SHP77 (cell line): ENCODE results near the gene MATR3.
"Not testable (repeated sequence)": the region's sequence is repeated elsewhere in the genome, so short reads cannot be mapped to it uniquely, and the experiment has no call there.

ENCODE experiments used
- DNase-seq, 2 experiments: peaks; one replicate each; lab custom pipeline; 2025; lab: John Stamatoyannopoulos, UW

Gene MATR3, protein sequence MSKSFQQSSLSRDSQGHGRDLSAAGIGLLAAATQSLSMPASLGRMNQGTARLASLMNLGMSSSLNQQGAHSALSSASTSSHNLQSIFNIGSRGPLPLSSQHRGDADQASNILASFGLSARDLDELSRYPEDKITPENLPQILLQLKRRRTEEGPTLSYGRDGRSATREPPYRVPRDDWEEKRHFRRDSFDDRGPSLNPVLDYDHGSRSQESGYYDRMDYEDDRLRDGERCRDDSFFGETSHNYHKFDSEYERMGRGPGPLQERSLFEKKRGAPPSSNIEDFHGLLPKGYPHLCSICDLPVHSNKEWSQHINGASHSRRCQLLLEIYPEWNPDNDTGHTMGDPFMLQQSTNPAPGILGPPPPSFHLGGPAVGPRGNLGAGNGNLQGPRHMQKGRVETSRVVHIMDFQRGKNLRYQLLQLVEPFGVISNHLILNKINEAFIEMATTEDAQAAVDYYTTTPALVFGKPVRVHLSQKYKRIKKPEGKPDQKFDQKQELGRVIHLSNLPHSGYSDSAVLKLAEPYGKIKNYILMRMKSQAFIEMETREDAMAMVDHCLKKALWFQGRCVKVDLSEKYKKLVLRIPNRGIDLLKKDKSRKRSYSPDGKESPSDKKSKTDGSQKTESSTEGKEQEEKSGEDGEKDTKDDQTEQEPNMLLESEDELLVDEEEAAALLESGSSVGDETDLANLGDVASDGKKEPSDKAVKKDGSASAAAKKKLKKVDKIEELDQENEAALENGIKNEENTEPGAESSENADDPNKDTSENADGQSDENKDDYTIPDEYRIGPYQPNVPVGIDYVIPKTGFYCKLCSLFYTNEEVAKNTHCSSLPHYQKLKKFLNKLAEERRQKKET

DNA sequence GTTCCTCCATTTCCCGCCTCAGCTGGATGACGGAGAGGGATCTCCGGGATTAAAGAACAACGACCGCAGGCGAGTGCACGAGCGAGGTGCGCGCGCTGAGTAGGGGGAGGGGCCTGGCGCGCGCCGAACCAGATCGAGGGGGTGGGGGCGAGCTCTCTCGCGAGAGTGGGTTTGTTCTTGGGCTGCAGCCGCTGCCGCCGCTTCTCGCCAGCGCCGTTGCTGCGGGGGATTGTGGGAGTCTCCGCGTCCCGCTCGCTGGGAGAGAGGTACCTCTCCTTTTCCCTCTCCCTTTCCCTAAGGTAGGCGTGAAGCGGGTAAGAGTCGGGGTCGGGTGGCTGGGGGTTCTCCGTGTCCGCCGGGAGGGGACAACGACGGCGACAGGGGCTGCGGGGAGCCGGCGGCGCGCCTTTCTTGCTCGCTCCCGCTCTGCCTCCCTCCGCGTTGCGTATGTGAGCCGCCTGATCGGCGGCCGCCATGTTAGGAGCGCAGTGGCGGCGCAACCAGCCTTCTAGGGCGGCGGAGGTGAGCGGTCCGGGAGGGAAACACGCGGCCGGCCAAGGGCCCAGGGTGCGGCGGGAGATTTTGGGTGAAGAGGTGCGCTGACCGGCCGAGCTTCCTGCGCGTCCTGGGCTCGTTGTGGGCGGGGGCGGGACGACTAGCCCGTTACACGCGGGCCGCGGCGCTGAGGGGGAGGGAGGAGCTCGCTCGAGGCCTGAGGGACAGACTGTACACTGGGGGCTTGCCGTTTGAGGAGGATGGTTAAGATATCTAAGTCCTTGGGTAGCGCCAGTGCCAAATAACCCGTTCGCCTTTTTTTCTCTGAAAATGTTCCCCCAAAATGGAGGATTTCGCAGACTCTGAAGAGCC is at the start of gene MATR3:
Gene MATR3 (plus strand): TSS at position 234 of the 867 bp plus-strand sequence. CDS start 13,676 bp downstream, outside the sequence.
- peak; percentile 97 to 98 for DNase-seq

DNA sequence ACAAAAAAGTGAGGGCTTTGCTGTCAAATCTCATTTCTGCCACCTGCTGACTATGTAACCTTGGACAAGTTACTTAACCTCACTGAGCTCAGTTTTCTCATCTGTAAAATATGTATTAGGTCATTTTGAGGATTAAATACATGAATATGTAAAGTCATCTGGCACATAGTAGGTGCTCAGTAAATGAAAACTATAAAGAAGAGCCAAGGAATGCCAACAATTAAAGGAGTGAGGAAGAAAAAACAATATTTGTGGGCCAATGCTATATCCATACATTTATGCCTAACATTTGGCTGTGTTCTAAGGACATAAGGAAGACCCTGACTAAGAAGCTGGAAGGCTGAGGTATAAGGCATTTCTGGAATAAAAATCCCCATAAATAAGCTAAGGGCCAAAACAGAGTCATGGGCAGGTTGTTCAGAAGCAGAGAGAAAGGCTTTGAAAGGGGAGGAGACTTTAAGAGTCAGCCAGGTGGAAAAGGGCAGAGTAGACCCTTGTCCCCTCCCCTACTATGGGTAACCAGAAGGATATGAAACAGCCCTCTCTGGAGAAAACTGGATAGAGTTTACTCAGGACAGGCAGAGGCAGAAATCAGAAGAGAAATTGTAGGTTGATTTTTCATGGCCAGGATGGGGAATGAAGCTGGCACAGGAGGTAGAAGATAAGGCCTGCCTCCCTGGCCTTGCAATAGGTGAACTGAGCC is 47.8 kb upstream of the MATR3 start:
- no peak for DNase-seq

DNA sequence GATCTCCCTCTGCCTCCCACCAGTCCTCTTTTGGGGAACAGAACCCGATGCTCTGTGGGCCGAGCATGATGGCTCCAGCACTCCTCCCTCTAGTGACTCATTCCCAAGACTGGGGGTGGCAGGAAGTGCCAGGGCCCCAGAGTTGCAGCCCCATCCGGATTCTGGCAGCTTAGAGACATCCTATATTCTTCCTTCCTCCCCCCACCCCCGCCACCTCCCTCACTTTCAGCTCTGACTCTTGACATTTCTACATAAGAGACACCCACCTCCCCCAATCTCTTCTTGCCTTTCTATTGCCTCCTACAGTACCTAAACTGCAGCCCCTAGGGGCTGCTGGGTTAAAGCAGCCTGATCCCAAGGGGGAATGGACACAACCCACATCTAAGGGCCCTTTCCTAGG is 47.1 kb upstream of the MATR3 start:
- no peak for DNase-seq

DNA sequence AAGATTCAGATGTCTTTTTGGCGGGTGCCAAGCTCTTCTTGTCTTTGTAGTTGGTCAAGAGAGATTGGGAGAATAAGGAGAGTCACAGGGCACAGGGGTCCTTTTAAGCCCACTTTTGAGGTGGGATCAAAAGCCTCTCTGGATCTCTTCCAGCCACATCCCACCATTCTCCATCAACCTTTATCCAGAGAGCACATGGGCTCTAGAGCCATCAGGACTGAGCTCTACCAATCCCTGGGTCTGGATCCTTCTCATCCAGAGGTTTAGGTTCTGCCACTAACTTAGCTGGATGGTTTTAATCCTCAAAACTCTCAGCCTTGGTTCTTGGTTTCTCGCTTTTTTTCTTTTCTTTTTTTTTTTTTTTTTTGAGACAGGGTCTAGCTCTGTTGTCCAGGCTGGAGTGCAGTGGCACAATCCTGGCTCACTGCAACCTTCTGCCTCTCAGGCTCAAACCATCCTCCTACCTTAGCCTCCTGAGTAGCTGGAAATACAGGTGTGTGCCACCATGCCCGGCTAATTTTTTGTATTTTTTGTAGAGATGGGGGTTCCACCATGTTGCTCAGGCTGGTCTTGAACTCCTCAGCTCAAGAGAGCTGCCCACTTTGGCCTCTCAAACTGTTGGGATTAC is 44.6 kb upstream of the MATR3 start:
- DNase-seq, result no peak

DNA sequence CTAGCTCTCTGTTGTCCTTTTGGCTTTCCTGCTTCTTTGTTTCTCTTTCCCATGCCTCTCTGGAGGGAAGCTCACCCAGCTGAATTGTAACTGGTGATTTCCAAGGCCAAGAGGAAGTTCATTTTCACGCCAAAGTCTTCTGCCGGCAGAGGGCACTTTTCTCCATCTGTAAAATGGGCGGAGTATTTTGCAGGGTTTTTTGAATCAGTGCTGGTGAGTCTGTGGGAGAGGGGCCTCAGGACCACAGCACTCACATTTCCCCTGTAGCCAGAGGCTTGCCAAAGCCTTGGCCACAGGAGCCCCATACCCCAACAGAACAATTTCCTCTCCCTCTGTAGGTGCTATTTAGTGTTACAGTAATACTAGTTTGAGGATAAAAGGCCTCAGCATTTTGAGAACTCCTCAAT is 42.3 kb upstream of the MATR3 start:
- no peak for DNase-seq

DNA sequence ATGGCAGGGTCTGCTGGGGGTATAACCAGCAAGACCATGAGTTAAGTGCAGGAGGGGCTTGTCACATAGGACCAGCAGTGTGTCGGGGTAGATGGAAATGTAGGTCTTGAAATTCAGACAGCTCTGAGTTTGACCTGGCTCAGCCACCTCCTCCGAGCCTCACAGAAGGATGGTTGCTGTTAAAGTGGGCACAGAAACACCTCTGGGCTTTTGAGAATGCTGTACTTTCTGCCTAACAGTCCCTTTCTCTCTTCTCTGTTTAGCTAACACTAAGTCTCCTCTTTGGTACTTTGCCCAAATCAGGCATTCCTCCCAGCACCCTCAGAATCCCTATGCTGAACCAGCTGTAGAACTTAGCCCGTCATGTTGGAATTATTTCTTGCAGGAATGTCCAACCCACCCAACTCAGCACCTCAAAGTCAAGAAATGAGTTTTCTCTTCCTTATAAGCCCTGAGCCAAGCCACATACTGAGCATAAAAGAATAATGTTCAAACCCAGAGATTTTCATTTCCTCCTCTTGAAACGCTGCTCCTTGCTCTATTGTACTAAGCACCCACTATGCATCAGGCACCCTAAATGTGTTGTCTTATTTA is 41.7 kb upstream of the MATR3 start:
- DNase-seq, result no peak

DNA sequence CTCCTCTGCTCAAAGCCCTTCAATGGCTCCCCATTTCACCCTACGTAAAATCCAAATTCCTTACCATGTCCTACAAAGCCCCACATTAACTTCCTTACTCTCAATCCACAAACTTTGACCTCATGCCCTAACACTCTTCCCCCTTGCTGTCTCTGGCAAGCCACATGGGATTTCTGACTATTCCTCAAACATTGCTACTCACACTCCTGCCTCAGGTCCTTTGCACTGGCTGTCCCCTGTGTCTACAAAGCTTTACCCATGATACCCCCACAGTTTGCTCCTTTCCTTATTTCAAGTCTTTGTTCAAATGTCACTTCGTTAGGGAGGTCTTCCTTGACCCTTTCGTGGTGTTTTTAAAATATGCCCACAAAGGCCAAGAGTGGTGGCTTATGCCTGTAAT is 40.4 kb upstream of the MATR3 start:
- no peak for DNase-seq

DNA sequence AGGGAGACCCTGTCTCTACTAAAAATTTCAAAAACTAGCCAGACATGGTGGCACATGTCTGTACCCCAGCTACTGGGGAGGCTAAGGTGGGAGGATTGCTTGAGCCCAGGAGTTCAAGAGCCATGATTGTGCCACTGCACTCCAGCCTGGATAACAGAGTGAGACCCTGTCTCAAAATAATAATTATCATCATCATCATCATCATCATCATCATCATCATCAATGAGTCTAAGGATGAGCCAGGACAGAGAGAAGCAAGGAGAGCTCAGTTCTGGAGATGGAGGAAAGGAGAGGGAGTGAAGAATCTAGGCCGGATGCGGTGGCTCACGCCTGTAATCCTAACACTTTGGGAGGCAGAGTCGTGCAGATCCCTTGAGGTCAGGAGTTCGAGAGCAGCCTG is 36.7 kb upstream of the MATR3 start:
- DNase-seq, result no peak

DNA sequence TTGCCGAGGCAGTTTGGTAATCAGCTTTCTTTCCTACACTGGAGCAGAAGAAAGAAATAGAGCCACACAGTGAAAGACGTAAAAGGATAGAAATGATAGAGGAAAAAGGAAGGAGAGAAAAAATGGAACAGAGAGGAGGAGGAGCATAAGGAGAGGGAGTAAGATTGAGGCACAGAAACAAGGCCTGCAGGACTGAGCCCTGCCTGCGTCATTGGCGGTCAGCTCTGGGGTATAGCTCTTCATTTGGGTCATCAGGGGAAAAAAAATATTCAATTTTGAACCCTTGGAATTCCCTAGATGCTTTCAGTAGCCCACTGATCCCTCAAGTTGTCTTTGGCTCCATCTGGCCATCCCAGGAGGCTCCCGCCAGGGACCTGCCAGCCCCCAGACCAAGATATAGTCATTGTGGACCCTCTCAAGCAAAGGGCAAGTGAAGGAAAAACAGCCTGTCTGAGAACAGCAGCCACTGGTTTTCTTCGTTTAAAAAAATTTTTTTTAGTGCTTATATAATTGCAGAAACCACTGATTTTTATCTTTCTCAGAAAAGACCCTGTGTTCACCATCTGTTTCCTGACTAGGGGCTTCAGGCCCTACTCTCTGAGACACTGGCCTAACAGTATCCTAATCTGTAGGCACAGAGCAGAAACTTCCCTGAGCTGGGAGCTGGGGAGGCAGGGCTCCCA is 31.3 kb upstream of the MATR3 start:
- DNase-seq, result no peak

DNA sequence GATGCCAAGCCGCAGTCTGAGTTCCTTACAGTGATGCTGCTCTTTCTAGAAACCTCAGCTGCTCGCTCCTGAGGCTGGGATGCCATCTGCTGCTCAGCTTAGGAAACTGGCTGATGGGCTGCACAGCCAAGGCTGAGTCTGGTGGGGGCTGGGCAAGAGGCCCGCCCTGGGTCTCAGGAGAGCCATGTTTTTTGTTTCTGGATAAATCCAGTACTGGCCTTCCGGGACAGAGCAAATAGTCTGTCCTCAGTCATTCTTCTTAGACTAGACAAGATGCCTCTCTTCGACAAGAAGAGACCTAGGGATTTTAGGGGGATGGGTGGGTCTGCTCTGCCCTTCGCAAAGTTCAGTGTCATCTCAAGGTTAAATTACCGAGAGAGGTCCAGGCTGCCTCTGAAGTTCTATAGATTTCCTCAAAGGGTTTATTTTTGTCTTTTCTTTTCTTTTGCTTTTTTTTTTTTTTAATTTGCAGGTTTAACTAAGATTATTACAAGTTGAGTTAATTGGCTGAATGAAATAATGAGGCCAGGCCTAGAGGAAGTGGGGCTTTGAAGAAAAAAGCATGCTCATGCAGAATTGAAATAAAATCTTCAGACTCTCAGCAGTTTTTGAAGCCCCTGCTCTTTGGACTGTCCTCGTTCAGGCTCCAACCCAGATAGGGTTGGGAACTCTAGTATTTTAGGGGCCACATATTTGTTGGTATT is 30.6 kb upstream of the MATR3 start:
- DNase-seq, result peak; percentile 96 to 97

DNA sequence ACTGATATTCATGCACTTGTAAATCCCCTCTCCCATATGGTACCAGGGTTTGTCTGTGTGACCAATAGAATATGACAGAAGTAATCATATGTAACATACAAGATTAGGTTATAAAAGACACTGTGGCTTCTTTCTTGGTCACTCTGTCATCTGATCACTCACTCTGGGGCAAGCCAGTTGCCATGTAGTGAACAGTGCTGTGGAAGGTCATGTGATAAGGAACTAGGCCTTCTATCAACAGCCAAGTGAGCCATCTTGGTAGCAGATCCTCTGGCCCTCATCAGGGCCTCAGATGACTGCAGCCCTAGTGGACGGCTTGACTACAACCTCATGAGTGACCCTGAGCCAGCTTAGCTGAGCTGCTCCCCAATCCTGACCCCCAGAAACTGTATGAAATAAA is 30.0 kb upstream of the MATR3 start:
- DNase-seq, result no peak

DNA sequence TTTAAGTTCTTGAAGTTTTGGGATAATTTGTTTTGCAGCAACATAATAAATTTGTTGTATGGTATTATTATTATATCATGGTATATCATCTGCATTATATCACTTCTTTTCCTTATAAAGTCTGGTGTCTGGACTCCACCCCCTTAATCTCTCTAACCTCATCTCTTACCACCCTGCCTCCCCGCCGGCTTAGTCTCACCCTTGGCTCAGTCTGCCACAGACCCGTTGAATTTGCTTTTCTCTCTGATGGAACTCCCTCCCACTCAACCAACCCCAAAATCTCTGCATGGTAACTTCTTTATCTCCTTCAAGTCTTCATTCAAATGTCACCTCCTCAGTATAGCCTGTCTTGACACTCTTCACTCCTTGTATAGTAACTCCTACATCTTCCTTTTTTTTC is 29.6 kb upstream of the MATR3 start:
- no peak for DNase-seq

DNA sequence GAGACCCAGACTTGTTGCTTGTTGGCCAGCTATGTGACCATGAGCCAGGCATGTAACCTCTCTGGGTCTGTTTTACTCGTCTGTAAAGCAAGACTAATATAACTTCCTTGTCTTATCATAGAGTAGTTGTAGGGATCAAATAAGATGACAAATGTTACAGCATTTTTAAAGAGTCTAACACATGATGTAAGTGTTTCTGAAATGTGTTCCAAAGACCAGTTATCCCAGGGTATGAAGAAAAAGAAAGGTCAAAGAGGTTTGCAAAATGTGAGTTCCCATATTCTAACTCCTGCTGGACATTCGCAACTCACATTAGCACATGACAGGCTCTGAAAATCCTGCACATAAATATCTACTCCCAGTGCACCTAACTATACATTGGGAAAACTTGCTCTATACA is 28.5 kb upstream of the MATR3 start:
- no peak for DNase-seq

DNA sequence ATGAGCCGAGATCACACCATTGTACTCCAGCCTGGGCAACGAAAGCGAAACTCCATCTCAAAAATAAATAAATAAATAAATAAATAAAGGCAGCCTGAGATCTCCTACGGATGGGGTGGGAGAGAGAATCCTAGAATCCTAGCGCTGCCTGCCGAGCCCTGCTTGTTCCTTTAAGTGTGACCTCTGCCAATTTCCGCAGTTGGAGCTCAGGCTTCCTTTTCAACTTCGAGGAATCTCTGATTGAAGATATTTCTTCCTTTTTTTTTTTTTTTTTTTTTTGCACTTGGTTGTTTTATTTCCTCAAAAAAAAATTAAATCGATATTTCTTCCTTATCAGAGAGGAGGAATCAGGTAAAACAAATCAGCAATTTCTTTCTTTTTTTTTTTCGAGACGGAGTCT is 27.3 kb upstream of the MATR3 start:
- no peak for DNase-seq

DNA sequence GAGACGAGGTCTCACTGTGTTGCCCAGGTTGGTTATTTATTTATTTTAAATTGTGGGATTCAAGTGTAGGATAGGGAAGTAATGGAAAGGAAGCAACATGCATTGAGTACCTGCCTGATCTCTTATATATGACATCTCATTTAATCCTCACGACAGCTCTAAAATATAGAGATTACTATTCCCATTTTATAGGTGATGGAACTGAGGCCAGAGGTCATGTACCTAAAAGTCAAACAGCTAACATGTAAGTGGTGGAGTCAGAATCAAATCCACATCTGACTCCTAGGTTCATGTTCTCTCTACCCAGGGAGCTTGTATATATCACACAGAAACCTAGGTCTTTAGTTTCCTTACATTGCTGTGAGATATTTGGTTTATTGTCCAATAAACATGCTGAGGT is 26.1 kb upstream of the MATR3 start:
- no peak for DNase-seq

DNA sequence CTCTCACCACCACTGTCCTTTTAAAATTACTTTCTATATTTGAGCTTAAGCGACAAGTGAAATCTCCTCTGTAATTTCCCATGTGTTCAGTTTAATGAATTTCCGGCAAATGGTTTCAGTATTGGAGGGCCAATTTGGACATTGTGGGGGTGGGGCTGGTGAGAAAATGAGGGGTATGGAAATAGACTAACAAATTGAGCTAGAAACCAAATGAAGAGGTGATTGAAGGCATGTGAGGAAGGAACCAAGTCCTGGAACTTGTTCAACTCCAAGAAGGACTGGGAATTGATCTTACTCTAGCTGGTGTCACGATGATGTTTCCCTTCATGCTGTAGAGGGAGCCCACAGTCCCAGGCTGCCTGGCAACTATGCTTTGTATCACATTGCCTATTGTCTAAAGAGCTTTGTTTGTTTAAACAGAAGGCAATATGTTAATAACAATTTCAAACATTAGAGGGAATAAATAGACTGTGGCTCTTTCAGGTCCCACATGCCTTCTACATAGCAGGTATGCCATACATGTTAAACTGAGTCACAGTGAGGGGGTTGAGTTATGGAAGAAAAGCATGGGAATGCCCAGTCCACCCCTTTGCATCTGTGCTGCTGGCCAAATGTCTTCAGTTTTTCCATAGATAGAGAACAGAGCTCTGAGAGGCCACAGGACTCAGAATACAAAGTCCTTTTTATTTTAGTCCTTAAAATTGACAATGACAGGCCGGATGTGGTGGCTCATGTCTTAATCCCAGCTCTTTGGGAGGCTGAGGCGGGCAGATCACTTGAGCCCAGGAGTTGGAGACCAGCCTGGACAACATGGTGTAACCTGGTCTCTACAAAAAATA is 25.0 kb upstream of the MATR3 start:
- peak in 1 of 2 experiments; percentile 23 for DNase-seq

DNA sequence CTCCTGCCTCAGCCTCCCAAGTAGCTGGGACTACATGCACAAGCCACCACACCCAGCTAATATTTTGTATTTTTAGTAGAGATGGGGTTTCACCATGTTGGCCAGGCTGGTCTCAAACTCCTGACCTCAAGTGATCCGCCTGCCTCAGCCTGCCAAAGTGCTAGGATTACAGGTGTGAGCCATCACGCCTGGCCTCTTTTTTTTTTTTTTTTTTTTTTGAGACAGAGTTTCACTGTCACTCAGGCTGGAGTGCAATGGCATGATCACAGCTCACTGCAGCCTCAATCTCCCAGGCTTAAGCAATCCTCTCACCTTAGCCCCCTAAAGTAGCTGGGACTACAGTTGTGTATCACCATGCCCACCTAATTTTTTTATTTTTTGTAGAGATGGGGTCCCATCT is 22.8 kb upstream of the MATR3 start:
- not testable (repeated sequence) for DNase-seq

DNA sequence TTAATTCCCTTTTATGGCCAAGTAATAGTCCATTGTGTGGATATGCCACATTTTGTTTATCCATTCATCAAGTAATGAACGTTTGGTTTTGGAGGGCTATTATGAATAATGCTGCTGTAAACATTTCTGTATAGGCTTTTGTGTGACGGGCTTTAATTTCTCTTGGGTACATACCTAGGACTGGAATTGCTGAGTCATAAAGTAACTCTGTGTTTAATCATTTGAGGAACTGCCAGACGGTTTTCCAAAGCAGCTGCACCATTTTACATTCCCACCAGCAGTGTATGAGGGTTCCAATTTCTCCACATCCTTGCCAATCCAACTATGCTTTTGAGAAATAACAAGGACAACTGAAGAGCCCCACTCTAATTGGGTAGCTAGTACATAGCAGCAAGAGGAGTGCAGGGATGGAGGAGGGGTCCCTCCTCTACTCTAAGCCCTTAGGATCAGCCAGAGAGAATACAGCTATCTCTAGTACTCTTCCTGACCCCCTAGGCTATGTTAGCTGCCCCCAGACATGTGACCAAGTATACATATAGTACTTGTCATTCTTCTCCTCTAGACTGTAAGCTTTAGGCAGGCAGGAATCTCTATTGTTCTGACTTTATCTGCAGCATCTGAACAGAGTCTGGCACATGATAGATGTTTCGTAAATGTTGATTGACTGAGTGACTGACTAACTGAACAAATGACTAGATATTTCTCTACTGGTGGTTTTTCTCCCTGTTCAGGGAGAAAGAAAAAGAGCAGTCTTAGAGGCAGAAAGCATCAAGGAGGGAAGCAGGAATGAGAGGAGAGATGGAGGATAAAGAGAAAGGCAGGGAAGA is 22.1 kb upstream of the MATR3 start:
- peak; percentile 71 to 80 for DNase-seq
